ENCODE data around the gene FUCA1. TPM values are rescaled to one million over a fixed set of nuclear protein-coding genes. Genes with fewer than 3 reads are reported as not detected.
A peak's percentile ranks its signal among the peaks of the same experiment; 100 is the strongest.
"Not testable (repeated sequence)": the region's sequence is repeated elsewhere in the genome, so short reads cannot be mapped to it uniquely, and the experiment has no call there.

The FUCA1 gene
- total and polyA plus RNA-seq, 2 of the 4 experiments (the other 2 are of a cell fraction) = 2.9 to 3.5 TPM

DNA sequence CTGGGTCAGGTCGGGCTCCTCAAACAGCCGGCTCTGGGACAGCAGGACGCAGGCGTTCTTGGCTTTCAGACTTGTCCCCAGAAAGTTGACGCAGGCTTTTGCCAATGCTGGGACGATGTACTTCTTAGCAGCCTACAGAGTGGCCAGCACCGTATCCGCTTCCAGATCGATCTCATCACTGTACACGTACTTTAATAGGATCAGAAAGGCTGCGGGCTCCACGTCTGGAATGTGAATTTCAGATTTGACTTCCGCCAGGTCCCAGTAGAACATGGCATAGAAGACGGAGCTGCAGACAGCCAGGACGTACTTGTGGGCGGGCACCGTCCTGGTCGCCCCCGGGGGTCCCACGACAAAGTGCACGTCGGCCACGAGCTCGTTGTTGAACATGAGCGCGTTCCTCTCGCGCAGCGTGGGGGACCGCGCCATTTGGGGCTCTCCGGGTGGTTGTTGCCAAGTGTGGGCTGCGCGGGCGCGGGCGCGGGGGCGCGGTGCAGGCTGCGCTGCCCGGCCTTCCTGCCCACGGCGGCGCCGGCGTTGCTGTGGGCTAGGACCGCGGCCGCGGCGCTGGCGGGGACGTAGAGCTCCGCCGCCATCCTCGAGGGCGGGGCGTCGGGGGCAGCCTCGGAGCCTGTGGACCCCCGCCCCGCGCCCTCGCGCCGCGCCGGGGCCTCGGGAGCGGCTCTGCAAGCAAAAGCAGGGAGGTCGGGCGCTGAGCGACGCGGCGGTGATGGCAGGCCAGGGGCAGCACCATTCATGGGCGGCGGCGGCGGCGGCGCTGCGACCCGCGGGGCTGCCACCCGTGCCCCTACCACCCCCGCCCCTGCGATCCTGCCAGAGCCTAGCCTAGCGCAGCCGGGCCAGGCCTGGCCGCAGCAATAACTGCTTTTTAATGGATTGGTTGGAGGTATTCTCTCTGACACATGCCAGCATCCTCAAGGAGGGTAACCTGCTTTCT is 34.5 kb upstream of the FUCA1 start:
- in situ Hi-C loops (cut with MboI; ENCODE audit: low sequenced_read_pairs) = no loop called here
- peaks cover 7% of the 10 kb centered on the region; the same call in 1 of the 2 replicates for H3K9me3 ChIP-seq (ENCODE audit: control insufficient read depth, insufficient read depth, low read length)
- H2BK15ac ChIP-seq (ENCODE audit: low read depth, low read length) = no peak overlapping the region
- H3K36me3 ChIP-seq (ENCODE audit: control insufficient read depth, insufficient read depth, low read length) = no peaks in the 10 kb centered on the region
- no peak overlapping the region for H2AK9ac ChIP-seq (replicated peaks; ENCODE audit: low read depth, low read length, poor library complexity)
- no peak overlapping the region for H3K18ac ChIP-seq (ENCODE audit: low read depth, low read length)
- H4K8ac ChIP-seq (ENCODE audit: low read depth in 2 of 2, low read length in 2 of 2) = no peak overlapping the region
- WGBS, 2 experiments (ENCODE audit: extremely low coverage in 2 of 2, insufficient read length in 1 of 2) = 8% methylated on average over 38 of the region's 92 CpGs; no CpG with 5 or more reads in 1 of the 2 experiments
- peak; percentile 59 for ATAC-seq (ENCODE audit: low read depth)
- H3K9ac ChIP-seq (ENCODE audit: low read depth, low read length) = no peak overlapping the region
- H3K9me1 ChIP-seq (ENCODE audit: insufficient read depth, low read length) = no peaks in the 10 kb centered on the region
- CTCF ChIA-PET = interaction anchor here (0.6 kb wide), 1 partner anchor 119 kb away, joined by 3 read pairs; no protein-coding TSS in a partner anchor
- no peaks in the 10 kb centered on the region for H4K20me1 ChIP-seq (ENCODE audit: insufficient read depth, low read length)
- H3K56ac ChIP-seq (ENCODE audit: extremely low read depth, insufficient read depth, low read length) = no peak overlapping the region
- peak overlapping the region; percentile 71 for H2AFZ ChIP-seq (replicated peaks; ENCODE audit: low read length, poor library complexity)
- no peak for TF ChIP-seq RCOR1 (IDR thresholded peaks at IDR 0.05; ENCODE audit: insufficient replicate concordance, low read length)
- TF ChIP-seq, protein P1, sequence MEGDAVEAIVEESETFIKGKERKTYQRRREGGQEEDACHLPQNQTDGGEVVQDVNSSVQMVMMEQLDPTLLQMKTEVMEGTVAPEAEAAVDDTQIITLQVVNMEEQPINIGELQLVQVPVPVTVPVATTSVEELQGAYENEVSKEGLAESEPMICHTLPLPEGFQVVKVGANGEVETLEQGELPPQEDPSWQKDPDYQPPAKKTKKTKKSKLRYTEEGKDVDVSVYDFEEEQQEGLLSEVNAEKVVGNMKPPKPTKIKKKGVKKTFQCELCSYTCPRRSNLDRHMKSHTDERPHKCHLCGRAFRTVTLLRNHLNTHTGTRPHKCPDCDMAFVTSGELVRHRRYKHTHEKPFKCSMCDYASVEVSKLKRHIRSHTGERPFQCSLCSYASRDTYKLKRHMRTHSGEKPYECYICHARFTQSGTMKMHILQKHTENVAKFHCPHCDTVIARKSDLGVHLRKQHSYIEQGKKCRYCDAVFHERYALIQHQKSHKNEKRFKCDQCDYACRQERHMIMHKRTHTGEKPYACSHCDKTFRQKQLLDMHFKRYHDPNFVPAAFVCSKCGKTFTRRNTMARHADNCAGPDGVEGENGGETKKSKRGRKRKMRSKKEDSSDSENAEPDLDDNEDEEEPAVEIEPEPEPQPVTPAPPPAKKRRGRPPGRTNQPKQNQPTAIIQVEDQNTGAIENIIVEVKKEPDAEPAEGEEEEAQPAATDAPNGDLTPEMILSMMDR (conservative IDR thresholded peaks at IDR 0.05; ENCODE audit: low read depth, low read length) = no peak
- dilution Hi-C loops (cut with HindIII; ENCODE audit: low sequenced_read_pairs, unreplicated experiment) = no loop called here
- H3K14ac ChIP-seq (replicated peaks; ENCODE audit: low read depth, low read length) = no peak overlapping the region
- H4K91ac ChIP-seq (ENCODE audit: insufficient read depth, low read depth, low read length) = no peak overlapping the region
- no peaks in the 10 kb centered on the region for H3K79me1 ChIP-seq (ENCODE audit: low read depth in 1 of 2, low read length in 2 of 2)
- no peak overlapping the region for H2BK5ac ChIP-seq (ENCODE audit: low read depth, low read length, poor library complexity, severe bottlenecking)
- no peak overlapping the region for H3K23ac ChIP-seq (ENCODE audit: low read depth, low read length)
- H3K4me3 ChIP-seq (ENCODE audit: insufficient read depth, low read depth, low read length) = peak overlapping the region; percentile 20; the same call in 1 of the 2 replicates
- H3K4ac ChIP-seq (ENCODE audit: low read depth, low read length) = no peak overlapping the region
- no peaks in the 10 kb centered on the region for H3K4me1 ChIP-seq (ENCODE audit: control insufficient read depth, insufficient read depth, low read length)
- H2BK120ac ChIP-seq (ENCODE audit: low read depth, low read length) = no peak overlapping the region
- intact Hi-C loops (cut with micrococcal nuclease) = no loop called here
- DNase-seq = no peak
- H2BK20ac ChIP-seq (ENCODE audit: low read depth, low read length) = no peak overlapping the region
- BruUV-seq (replicated peaks) = no TSS peak
- no peak overlapping the region for H3K27ac ChIP-seq (ENCODE audit: insufficient read depth, low read length)
- peaks cover 59% of the 10 kb centered on the region for H3K27me3 ChIP-seq (ENCODE audit: control insufficient read depth, insufficient read depth, low read length)
- no peak overlapping the region for H2AK5ac ChIP-seq (ENCODE audit: low read depth, low read length)
- H3K4me2 ChIP-seq (ENCODE audit: low read depth, low read length) = peak overlapping the region; percentile 61; the same call in 1 of the 2 replicates
- H4K5ac ChIP-seq (ENCODE audit: low read depth, low read length) = no peak overlapping the region
- POLR2A ChIA-PET (ENCODE audit: unreplicated experiment) = no interaction called here

DNA sequence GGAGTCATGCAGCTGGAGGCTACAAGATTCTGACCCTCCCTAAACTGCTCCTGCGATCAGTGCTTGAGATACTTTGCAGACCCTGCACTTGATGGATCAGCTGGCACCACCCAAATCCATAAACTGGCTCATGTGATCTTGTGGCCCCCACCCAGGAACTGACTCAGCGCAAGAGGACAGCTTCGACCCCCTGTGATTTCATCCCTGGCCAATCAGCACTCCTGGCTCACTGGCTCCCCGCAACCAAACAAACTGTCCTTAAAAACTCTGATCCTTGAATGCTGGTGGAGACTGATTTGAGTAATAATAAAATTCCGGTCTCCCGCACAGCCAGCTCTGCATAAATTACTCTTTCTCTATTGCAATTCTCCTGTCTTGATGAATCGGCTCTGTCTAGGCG is 31.9 kb upstream of the FUCA1 start:
- ATAC-seq (ENCODE audit: low read depth); H2AK5ac ChIP-seq (ENCODE audit: low read depth, low read length); H3K79me1 ChIP-seq (ENCODE audit: low read depth in 1 of 2, low read length in 2 of 2); H3K9ac ChIP-seq (ENCODE audit: low read depth, low read length); H3K9me3 ChIP-seq (ENCODE audit: control insufficient read depth, insufficient read depth, low read length); H2BK5ac ChIP-seq (ENCODE audit: low read depth, low read length, poor library complexity, severe bottlenecking); H3K4me2 ChIP-seq (ENCODE audit: low read depth, low read length); H2BK20ac ChIP-seq (ENCODE audit: low read depth, low read length); H3K36me3 ChIP-seq (ENCODE audit: control insufficient read depth, insufficient read depth, low read length); H3K4me1 ChIP-seq (ENCODE audit: control insufficient read depth, insufficient read depth, low read length); H2AK9ac ChIP-seq (replicated peaks; ENCODE audit: low read depth, low read length, poor library complexity); dilution Hi-C loops (cut with HindIII; ENCODE audit: low sequenced_read_pairs, unreplicated experiment); POLR2A ChIA-PET (ENCODE audit: unreplicated experiment); H4K5ac ChIP-seq (ENCODE audit: low read depth, low read length); H4K91ac ChIP-seq (ENCODE audit: insufficient read depth, low read depth, low read length); H3K56ac ChIP-seq (ENCODE audit: extremely low read depth, insufficient read depth, low read length); H3K23ac ChIP-seq (ENCODE audit: low read depth, low read length); H3K4ac ChIP-seq (ENCODE audit: low read depth, low read length); in situ Hi-C loops (cut with MboI; ENCODE audit: low sequenced_read_pairs); H3K18ac ChIP-seq (ENCODE audit: low read depth, low read length); H2BK15ac ChIP-seq (ENCODE audit: low read depth, low read length); H2AFZ ChIP-seq (replicated peaks; ENCODE audit: low read length, poor library complexity); H3K27ac ChIP-seq (ENCODE audit: insufficient read depth, low read length); CTCF ChIA-PET; BruUV-seq (replicated peaks); H2BK120ac ChIP-seq (ENCODE audit: low read depth, low read length); intact Hi-C loops (cut with micrococcal nuclease); DNase-seq; H3K4me3 ChIP-seq (ENCODE audit: insufficient read depth, low read depth, low read length); H4K8ac ChIP-seq (ENCODE audit: low read depth in 2 of 2, low read length in 2 of 2); H3K14ac ChIP-seq (replicated peaks; ENCODE audit: low read depth, low read length); H4K20me1 ChIP-seq (ENCODE audit: insufficient read depth, low read length); H3K9me1 ChIP-seq (ENCODE audit: insufficient read depth, low read length): not testable (repeated sequence)
- 57% methylated on average over 1 of the region's 8 CpGs; no CpG with 5 or more reads in 1 of the 2 experiments for WGBS, 2 experiments (ENCODE audit: extremely low coverage in 2 of 2, insufficient read length in 1 of 2)
- peaks cover 50% of the 10 kb centered on the region for H3K27me3 ChIP-seq (ENCODE audit: control insufficient read depth, insufficient read depth, low read length)
